Right atrium auricular region (tissue), 2 donors: ENCODE results near the gene XPOT. TPM values are rescaled to one million over a fixed set of nuclear protein-coding genes. Genes with fewer than 3 reads are reported as not detected.

ENCODE experiments used
- DNase-seq: peaks from one replicate; pipeline ENCODE4 v3.0.0-alpha.2; 2019; ENCODE audit warnings: low spot score
- H3K27ac ChIP-seq, 2 donors: fragments of 200-600 bp; sonication (generic); 1 replicate in 1 of 2; 2 replicates in 1 of 2; pipeline ENCODE4 v1.5.1; 2016 to 2019
- H3K27me3 ChIP-seq, 2 donors: fragments of 200-600 bp; sonication (generic); one replicate each; pipeline versions ENCODE4 v1.5.1 to v1.6.0; 2017 to 2019
- H3K36me3 ChIP-seq: fragments of 200-600 bp; sonication (generic); one replicate; pipeline ENCODE4 v1.5.1; 2016
- H3K4me1 ChIP-seq, 2 donors: fragments of 200-600 bp; sonication (generic); one replicate each; pipeline versions ENCODE4 v1.5.1 to v1.6.0; 2017 to 2019
- H3K4me3 ChIP-seq, 2 donors: fragments of 200-600 bp; sonication (generic); 1 replicate in 1 of 2; 2 replicates in 1 of 2; pipeline ENCODE4 v1.5.1; 2017 to 2019; ENCODE audit warnings: mild to moderate bottlenecking in 1 of 2, moderate library complexity in 1 of 2
- H3K9me3 ChIP-seq, 2 donors: fragments of 200-600 bp; sonication (generic); one replicate each; pipeline ENCODE4 v1.5.1; 2019
- CTCF ChIP-seq, 2 donors: fragments of 200-600 bp; sonication (generic); IDR thresholded peaks; one replicate each; pipeline ENCODE4 v1.5.1; 2019; ENCODE audit warnings: antibody characterized with exemption in 2 of 2
- total RNA-seq, 2 donors: library from RNA; depleted of rRNA; stranded (reverse); fragments of >200 nt; gene quantifications; one replicate each; pipeline ENCODE4 v1.1.0, GENCODE V29; 2016

XPOT gene
- total RNA-seq, 2 donors from 2014 or later, result 16.1 to 16.9 TPM

GRCh38 chr12:64497903-64498302 is 93.7 kb downstream of the XPOT start:
- peaks cover 63% of the 10 kb centered on the region for H3K36me3 ChIP-seq

GRCh38 chr12:64500394-64500793 is 96.2 kb downstream of the XPOT start:
- no peaks in the 10 kb centered on the region for H3K9me3 ChIP-seq
- no peak for DNase-seq
- peaks cover 42% of the 10 kb centered on the region for H3K36me3 ChIP-seq
- no peaks in the 10 kb centered on the region for H3K27me3 ChIP-seq
- no peak overlapping the region for H3K27ac ChIP-seq
- no peak for TF ChIP-seq CTCF (IDR thresholded peaks at IDR 0.05)
- no peak overlapping the region for H3K4me3 ChIP-seq
- H3K4me1 ChIP-seq, result no peaks in the 10 kb centered on the region

More at GRCh38 chr12:64497903-64498302, 93.7 kb downstream of the XPOT start:
- Histone ChIP-seq H3K4me1 (no peaks in the 10 kb centered on the region), H3K27me3 (no peaks in the 10 kb centered on the region), H3K4me3 (no peak overlapping the region), H3K27ac (no peak overlapping the region), H3K9me3 (no peaks in the 10 kb centered on the region)
- no peak for DNase-seq
- TF ChIP-seq CTCF (IDR thresholded peaks at IDR 0.05), result no peak

Other genes starting within 250 kb of the XPOT start
- gene KICS2, start 182.1 kb upstream of the XPOT start, total RNA-seq, result 1 to 10 TPM; 3.4 to 4.2 TPM
- gene C12orf56, start 13.6 kb upstream of the XPOT start, total RNA-seq, result not detected
- 10 to 100 TPM; 11.3 to 12.2 TPM for gene TBK1, start 47.7 kb downstream of the XPOT start, total RNA-seq
- gene RASSF3, start 206.1 kb downstream of the XPOT start, total RNA-seq, result 10 to 100 TPM; 55.4 to 88.4 TPM